Keratinocyte (primary cell): ENCODE data around the gene APOM. TPM values are rescaled to one million over a fixed set of nuclear protein-coding genes. Genes with fewer than 3 reads are reported as not detected.

Experiments
- DNase-seq: peaks from one replicate; pipeline ENCODE4 v3.0.0-alpha.2; 2011; ENCODE audit warnings: low read depth, missing footprints, low spot score
- FAIRE-seq: peaks from 2 replicates; lab custom pipeline; 2011; peaks lifted over from hg19 to GRCh38; lab: Jason Lieb, UNC
- H2AFZ ChIP-seq: 2 replicates; pipeline ENCODE4 v1.6.0; 2012; ENCODE audit warnings: low read length, control low read depth, inconsistent platforms; ENCODE audit not compliant: control insufficient read depth
- H3K27ac ChIP-seq: 2 replicates; pipeline ENCODE4 v1.5.1; 2011; ENCODE audit warnings: low read length; ENCODE audit not compliant: control insufficient read depth, insufficient read depth
- H3K27me3 ChIP-seq: 3 replicates; pipeline ENCODE4 v1.6.0; 2011; ENCODE audit warnings: low read length; ENCODE audit not compliant: control insufficient read depth, insufficient read depth; ENCODE audit errors: extremely low read depth
- H3K36me3 ChIP-seq, 2 experiments: 2 replicates in 1 of 2; 3 replicates in 1 of 2; pipeline ENCODE4 v1.5.1; 2011; ENCODE audit warnings: low read length in 2 of 2, mild to moderate bottlenecking in 1 of 2; ENCODE audit not compliant: control insufficient read depth in 2 of 2, insufficient read depth in 2 of 2; ENCODE audit errors: extremely low read depth in 1 of 2
- H3K4me1 ChIP-seq: 3 replicates; pipeline ENCODE4 v1.5.1; 2011; ENCODE audit warnings: low read length; ENCODE audit not compliant: control insufficient read depth, insufficient read depth; ENCODE audit errors: extremely low read depth
- H3K4me2 ChIP-seq: 3 replicates; pipeline ENCODE4 v1.6.0; 2011; ENCODE audit warnings: low read depth, low read length; ENCODE audit not compliant: control insufficient read depth, insufficient read depth; ENCODE audit errors: extremely low read depth
- H3K4me3 ChIP-seq, 3 experiments: fragments of 200-600 bp in 1 of 3; sonication (generic) in 1 of 3; 2 replicates in 2 of 3; 3 replicates in 1 of 3; pipeline ENCODE4 v1.5.1; 2011 to 2016; ENCODE audit warnings: low read length in 3 of 3, mild to moderate bottlenecking in 3 of 3, control low read depth in 2 of 3, inconsistent platforms in 1 of 3, low read depth in 1 of 3, mixed read lengths in 1 of 3, mixed run types in 1 of 3, moderate library complexity in 1 of 3; ENCODE audit not compliant: control insufficient read depth in 2 of 3, insufficient read depth in 2 of 3; ENCODE audit errors: extremely low read depth in 1 of 3
- H3K79me2 ChIP-seq: 2 replicates; pipeline ENCODE4 v1.6.0; 2012; ENCODE audit warnings: low read length; ENCODE audit not compliant: control insufficient read depth, insufficient read depth
- H3K9ac ChIP-seq: 3 replicates; pipeline ENCODE4 v1.6.0; 2011; ENCODE audit warnings: low read length; ENCODE audit not compliant: control insufficient read depth, insufficient read depth; ENCODE audit errors: extremely low read depth
- H3K9me1 ChIP-seq: 3 replicates; pipeline ENCODE4 v1.6.0; 2011; ENCODE audit warnings: low read length; ENCODE audit not compliant: control insufficient read depth, insufficient read depth; ENCODE audit errors: extremely low read depth
- H3K9me3 ChIP-seq: 2 replicates; pipeline ENCODE4 v1.5.1; 2012; ENCODE audit warnings: low read depth, low read length; ENCODE audit not compliant: control insufficient read depth
- H4K20me1 ChIP-seq: 3 replicates; pipeline ENCODE4 v1.6.0; 2011; ENCODE audit warnings: low read length; ENCODE audit not compliant: control insufficient read depth, insufficient read depth; ENCODE audit errors: extremely low read depth
- EZH2 ChIP-seq: IDR thresholded peaks from one replicate; pipeline ENCODE4 v1.6.1; 2012; ENCODE audit warnings: inconsistent platforms, mild to moderate bottlenecking, low read length, moderate library complexity
- dilution Hi-C: fragments of 300-500 bp; cut with MboI; formaldehyde crosslinking; loops from one replicate; pipeline ENCODE4 v1.7.0; 2020; ENCODE audit warnings: low sequenced_read_pairs; ENCODE audit not compliant: extremely low pct_ligation_motif_present
- polyA plus RNA-seq, 5 experiments: library from polyadenylated mRNA; depleted of rRNA in 3 of 5; stranded (reverse) in 3 of 5; stranded (forward) in 1 of 5; unstranded in 1 of 5; fragments of >200 nt; gene quantifications; 1 replicate in 1 of 5; 2 replicates in 3 of 5; 3 replicates in 1 of 5; pipeline versions ENCODE4 v1.2.1 to v1.2.3, GENCODE V29; 2011 to 2012; ENCODE audit warnings: missing spikeins in 2 of 5, low read depth in 1 of 5, low replicate concordance in 1 of 5
- TF ChIP-seq, protein P1 (sequence below), 3 experiments: IDR thresholded peaks in 1 of 3; conservative IDR thresholded peaks in 1 of 3; optimal IDR thresholded peaks in 1 of 3; 2 replicates in 2 of 3; 3 replicates in 1 of 3; pipeline versions ENCODE3 to v1.5.1; 2011; ENCODE audit warnings: low read length in 3 of 3, mild to moderate bottlenecking in 3 of 3, moderate library complexity in 2 of 3, control low read depth in 1 of 3, inconsistent platforms in 1 of 3; ENCODE audit not compliant: insufficient read depth in 2 of 3; ENCODE audit errors: extremely low read depth in 1 of 3

APOM gene
- polyA plus RNA-seq, 1 donor (not counting 4 experiments of a cell fraction or from before 2014, with no cell fraction given), result 1.4 TPM

DNA sequence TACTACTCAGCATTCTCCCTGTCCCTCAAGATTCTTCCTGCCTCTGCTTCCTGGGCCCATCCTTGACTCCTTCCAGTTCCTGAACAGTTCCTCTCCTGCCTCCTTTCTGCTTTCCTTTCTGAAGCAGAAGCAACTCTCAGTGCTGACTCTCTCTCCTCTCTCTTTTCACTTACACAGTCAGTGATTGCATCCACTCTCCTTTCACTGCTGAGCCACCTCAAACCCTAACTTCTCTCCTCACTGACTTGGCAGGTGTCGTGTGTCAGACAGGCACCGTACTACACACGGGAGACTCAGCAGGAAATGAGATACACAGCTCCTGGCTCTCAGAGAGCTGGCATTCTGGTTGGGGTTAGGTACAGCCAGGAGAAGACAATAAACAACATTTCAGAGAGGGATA, 41.9 kb downstream of the APOM start:
- no peak for FAIRE-seq
- H4K20me1 ChIP-seq, result no peaks in the 10 kb centered on the region

DNA sequence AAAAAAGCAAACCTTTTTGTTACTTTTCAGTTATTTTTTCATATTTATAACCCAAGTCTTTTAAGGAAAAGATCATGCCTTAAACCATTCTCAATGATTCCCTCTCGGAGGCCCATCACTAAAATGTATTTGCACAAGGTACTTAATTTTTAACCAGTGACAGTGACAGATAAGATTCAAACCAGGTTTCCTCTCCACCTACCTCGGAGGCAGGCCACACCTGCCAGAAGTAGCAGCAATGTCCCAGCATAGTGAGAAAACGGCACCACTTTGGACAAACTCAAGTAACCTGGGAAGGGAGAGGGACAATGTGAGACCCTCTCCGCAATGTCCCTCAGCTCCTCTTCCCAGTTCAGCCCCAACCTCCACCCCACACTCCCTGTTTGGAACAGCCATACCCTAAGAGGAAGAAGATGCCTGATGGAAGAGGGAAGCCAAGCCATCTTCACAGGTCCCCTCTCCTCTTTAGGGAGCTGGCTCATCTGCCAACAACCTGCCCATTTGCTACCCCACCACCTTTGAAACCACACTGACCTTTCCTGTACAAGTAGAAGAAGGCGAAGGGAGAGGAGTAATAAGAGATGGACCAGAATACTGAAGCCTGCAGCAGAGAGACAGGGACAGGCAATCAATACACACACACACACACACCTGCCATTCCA, 45.2 kb downstream of the APOM start:
- Histone ChIP-seq H3K79me2 (peaks cover 19% of the 10 kb centered on the region), H3K4me1 (peaks cover 9% of the 10 kb centered on the region), H3K9me3 (no peaks in the 10 kb centered on the region), H3K9me1 (no peaks in the 10 kb centered on the region), H3K27me3 (no peaks in the 10 kb centered on the region), H4K20me1 (no peaks in the 10 kb centered on the region), H3K36me3 (peaks cover 0 to 3% of the 10 kb centered on the region in 2 experiments), H3K4me2 (no peak overlapping the region), H3K27ac (no peak overlapping the region), H3K9ac (no peak overlapping the region), H2AFZ (no peak overlapping the region), H3K4me3 (no peak overlapping the region)
- dilution Hi-C loops, result no loop called here
- DNase-seq (no peak), FAIRE-seq (no peak)
- TF ChIP-seq EZH2, result no peak
- TF ChIP-seq, protein P1, sequence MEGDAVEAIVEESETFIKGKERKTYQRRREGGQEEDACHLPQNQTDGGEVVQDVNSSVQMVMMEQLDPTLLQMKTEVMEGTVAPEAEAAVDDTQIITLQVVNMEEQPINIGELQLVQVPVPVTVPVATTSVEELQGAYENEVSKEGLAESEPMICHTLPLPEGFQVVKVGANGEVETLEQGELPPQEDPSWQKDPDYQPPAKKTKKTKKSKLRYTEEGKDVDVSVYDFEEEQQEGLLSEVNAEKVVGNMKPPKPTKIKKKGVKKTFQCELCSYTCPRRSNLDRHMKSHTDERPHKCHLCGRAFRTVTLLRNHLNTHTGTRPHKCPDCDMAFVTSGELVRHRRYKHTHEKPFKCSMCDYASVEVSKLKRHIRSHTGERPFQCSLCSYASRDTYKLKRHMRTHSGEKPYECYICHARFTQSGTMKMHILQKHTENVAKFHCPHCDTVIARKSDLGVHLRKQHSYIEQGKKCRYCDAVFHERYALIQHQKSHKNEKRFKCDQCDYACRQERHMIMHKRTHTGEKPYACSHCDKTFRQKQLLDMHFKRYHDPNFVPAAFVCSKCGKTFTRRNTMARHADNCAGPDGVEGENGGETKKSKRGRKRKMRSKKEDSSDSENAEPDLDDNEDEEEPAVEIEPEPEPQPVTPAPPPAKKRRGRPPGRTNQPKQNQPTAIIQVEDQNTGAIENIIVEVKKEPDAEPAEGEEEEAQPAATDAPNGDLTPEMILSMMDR (optimal IDR thresholded peaks at IDR 0.05 in 1 of 3, IDR thresholded peaks at IDR 0.05 in 1 of 3, conservative IDR thresholded peaks at IDR 0.05 in 1 of 3; ENCODE audit: extremely low read depth in 1 of 3, insufficient read depth in 2 of 3, low read length in 3 of 3), result no peak

More for the DNA sequence above, 41.9 kb downstream of the APOM start:
- TF ChIP-seq, protein P1 (optimal IDR thresholded peaks at IDR 0.05 in 1 of 3, IDR thresholded peaks at IDR 0.05 in 1 of 3, conservative IDR thresholded peaks at IDR 0.05 in 1 of 3; ENCODE audit: extremely low read depth in 1 of 3, insufficient read depth in 2 of 3, low read length in 3 of 3), result no peak
- no peak for TF ChIP-seq EZH2
- Histone ChIP-seq H3K79me2 (peaks cover 18% of the 10 kb centered on the region), H2AFZ (no peak overlapping the region), H3K9me3 (no peaks in the 10 kb centered on the region), H3K9me1 (no peaks in the 10 kb centered on the region), H3K4me3 (no peak overlapping the region), H3K27ac (no peak overlapping the region), H3K27me3 (no peaks in the 10 kb centered on the region), H3K9ac (no peak overlapping the region), H3K4me2 (no peak overlapping the region), H3K4me1 (peaks cover 9% of the 10 kb centered on the region), H3K36me3 (peaks cover 13 to 15% of the 10 kb centered on the region in 2 experiments)
- no peak for DNase-seq
- dilution Hi-C loops, result no loop called here
